ENCODE data around the gene BACH2.
"Not testable (repeated sequence)": the region's sequence is repeated elsewhere in the genome, so short reads cannot be mapped to it uniquely, and the experiment has no call there.

BACH2 gene

GRCh38 chr6:90285042-90285481 is 11.6 kb downstream of the BACH2 start:
- DNase-seq (ENCODE audit: low read depth), result no peak
- no peak overlapping the region for H3K4me3 ChIP-seq (ENCODE audit: control insufficient read depth, low read depth, low read length)
- TF ChIP-seq CTCF (IDR thresholded peaks at IDR 0.05; ENCODE audit: control insufficient read depth, insufficient read depth, low read depth, low read length, missing control alignments), result no peak

- TF ChIP-seq CTCF (IDR thresholded peaks at IDR 0.05; ENCODE audit: control insufficient read depth, insufficient read depth, low read depth, low read length, missing control alignments), result peak; percentile 9
- no peak overlapping the region for H3K4me3 ChIP-seq (ENCODE audit: control insufficient read depth, low read depth, low read length)
- peak; percentile 59 for DNase-seq (ENCODE audit: low read depth)
Observed at GRCh38 chr6:90284236-90285041, 12.2 kb downstream of the BACH2 start.

GRCh38 chr6:90282265-90282664 is 14.4 kb downstream of the BACH2 start:
- H3K4me3 ChIP-seq (ENCODE audit: control insufficient read depth, low read depth, low read length); DNase-seq (ENCODE audit: low read depth): not testable (repeated sequence)

- H3K4me3 ChIP-seq (ENCODE audit: control insufficient read depth, low read depth, low read length), result no peak overlapping the region
- no peak for DNase-seq (ENCODE audit: low read depth)
- TF ChIP-seq CTCF (IDR thresholded peaks at IDR 0.05; ENCODE audit: control insufficient read depth, insufficient read depth, low read depth, low read length, missing control alignments), result no peak
Observed at GRCh38 chr6:90278129-90278528, 18.5 kb downstream of the BACH2 start.

- DNase-seq (ENCODE audit: low read depth), result no peak
- no peak for TF ChIP-seq CTCF (IDR thresholded peaks at IDR 0.05; ENCODE audit: control insufficient read depth, insufficient read depth, low read depth, low read length, missing control alignments)
- no peak overlapping the region for H3K4me3 ChIP-seq (ENCODE audit: control insufficient read depth, low read depth, low read length)
Observed at GRCh38 chr6:90277302-90278011, 19.2 kb downstream of the BACH2 start.

GRCh38 chr6:90274451-90275030 is 22.1 kb downstream of the BACH2 start:
- no peak overlapping the region for H3K4me3 ChIP-seq (ENCODE audit: control insufficient read depth, low read depth, low read length)
- no peak for TF ChIP-seq CTCF (IDR thresholded peaks at IDR 0.05; ENCODE audit: control insufficient read depth, insufficient read depth, low read depth, low read length, missing control alignments)
- no peak for DNase-seq (ENCODE audit: low read depth)

- H3K4me3 ChIP-seq (ENCODE audit: control insufficient read depth, low read depth, low read length), result no peak overlapping the region
- DNase-seq (ENCODE audit: low read depth), result no peak
- no peak for TF ChIP-seq CTCF (IDR thresholded peaks at IDR 0.05; ENCODE audit: control insufficient read depth, insufficient read depth, low read depth, low read length, missing control alignments)
Observed at GRCh38 chr6:90273863-90274262, 22.8 kb downstream of the BACH2 start.

All from AG09309 (cell line).